B cell (primary cell): ENCODE measurements around the gene ZNF695. TPM values are rescaled to one million over a fixed set of nuclear protein-coding genes. Genes with fewer than 3 reads are reported as not detected.
"Not testable (repeated sequence)": the region's sequence is repeated elsewhere in the genome, so short reads cannot be mapped to it uniquely, and the experiment has no call there.

Experiments
- ATAC-seq: fragments of 200-7000 bp; cut with Tn5 transposase; one replicate; pipeline ENCODE4 v1.10.0; 2021; ENCODE audit warnings: low read depth, mild to moderate bottlenecking, moderate number of reproducible peaks, moderate library complexity
- CTCF ChIA-PET: fragments of 350-600 bp; sonication (Branson Sonifier 250); formaldehyde crosslinking; loops from one replicate; lab custom pipeline; 2021; ENCODE audit warnings: antibody characterized with exemption, inconsistent platforms; lab: Charles Lee
- POLR2A ChIA-PET: fragments of 350-600 bp; sonication (Branson Sonifier 250); formaldehyde crosslinking; loops from one replicate; lab custom pipeline; 2021; ENCODE audit warnings: antibody characterized with exemption; lab: Charles Lee
- DNase-seq: peaks from one replicate; pipeline ENCODE4 v3.0.0; 2013
- H2AFZ ChIP-seq: 2 replicates; pipeline ENCODE4 v1.6.1; 2012; ENCODE audit warnings: mild to moderate bottlenecking, low read depth, low read length; ENCODE audit not compliant: insufficient read depth, poor library complexity, severe bottlenecking
- H3K27ac ChIP-seq, 2 donors: 1 replicate in 1 of 2; 2 replicates in 1 of 2; pipeline ENCODE4 v1.5.1; 2012 to 2013; ENCODE audit warnings: low read length in 2 of 2, mild to moderate bottlenecking in 2 of 2, moderate library complexity in 1 of 2
- H3K27me3 ChIP-seq, 4 experiments: fragments of 200-600 bp in 1 of 4; sonication (generic) in 1 of 4; replicated peaks in 1 of 4; 1 replicate in 2 of 4; 2 replicates in 2 of 4; pipeline versions ENCODE4 v1.6.1 to v1.7.0; 2013 to 2016; ENCODE audit warnings: low read length in 3 of 4, mild to moderate bottlenecking in 2 of 4, mixed read lengths in 1 of 4, moderate library complexity in 1 of 4; ENCODE audit not compliant: insufficient read depth in 4 of 4, control insufficient read depth in 3 of 4; ENCODE audit errors: control extremely low read depth in 1 of 4
- H3K36me3 ChIP-seq, 2 experiments: replicated peaks in 1 of 2; 1 replicate in 1 of 2; 2 replicates in 1 of 2; pipeline versions ENCODE4 v1.6.1 to v1.7.1; 2013; ENCODE audit warnings: low read length in 1 of 2; ENCODE audit not compliant: insufficient read depth in 2 of 2, control insufficient read depth in 1 of 2; ENCODE audit errors: control extremely low read depth in 1 of 2, extremely low read depth in 1 of 2
- H3K4me1 ChIP-seq, 2 donors: fragments of 200-600 bp in 1 of 2; sonication (generic) in 1 of 2; 1 replicate in 1 of 2; 2 replicates in 1 of 2; pipeline versions ENCODE4 v1.5.1 to v1.6.1; 2013 to 2017; ENCODE audit warnings: low read length in 2 of 2; ENCODE audit not compliant: control insufficient read depth in 2 of 2, insufficient read depth in 2 of 2
- H3K4me2 ChIP-seq: replicated peaks from 2 replicates; pipeline ENCODE3; 2012; ENCODE audit warnings: mild to moderate bottlenecking, low read depth, low read length; ENCODE audit not compliant: poor library complexity, severe bottlenecking
- H3K4me3 ChIP-seq, 5 experiments: fragments of 200-600 bp in 1 of 5; sonication (generic) in 1 of 5; 1 replicate in 3 of 5; 2 replicates in 2 of 5; pipeline versions ENCODE4 v1.5.1 to v1.7.0; 2011 to 2016; ENCODE audit warnings: low read length in 4 of 5, mild to moderate bottlenecking in 4 of 5, low read depth in 2 of 5, control low read depth in 1 of 5, moderate library complexity in 1 of 5; ENCODE audit not compliant: insufficient read depth in 1 of 5; ENCODE audit errors: control extremely low read depth in 1 of 5, extremely low read depth in 1 of 5
- H3K79me2 ChIP-seq: fragments of 200-600 bp; sonication (generic); one replicate; pipeline ENCODE4 v1.6.0; 2016; ENCODE audit warnings: low read length; ENCODE audit not compliant: control insufficient read depth, insufficient read depth
- H3K9ac ChIP-seq: fragments of 200-600 bp; sonication (generic); 2 replicates; pipeline ENCODE4 v1.6.1; 2017; ENCODE audit warnings: mild to moderate bottlenecking, low read length, moderate library complexity
- H3K9me3 ChIP-seq, 3 donors: one replicate each; pipeline versions ENCODE4 v1.6.1 to v1.7.1; 2013; ENCODE audit warnings: low read length in 2 of 3; ENCODE audit not compliant: control insufficient read depth in 2 of 3, insufficient read depth in 1 of 3; ENCODE audit errors: control extremely low read depth in 1 of 3
- H4K20me1 ChIP-seq: 2 replicates; pipeline ENCODE4 v1.6.0; 2012; ENCODE audit warnings: mild to moderate bottlenecking, low read length; ENCODE audit not compliant: insufficient read depth, control insufficient read depth, poor library complexity, severe bottlenecking
- H3K27ac Mint-ChIP-seq: one replicate; pipeline ENCODE4 v1.8.0; 2021; ENCODE audit warnings: mixed read lengths
- H3K27me3 Mint-ChIP-seq: one replicate; pipeline ENCODE4 v1.8.0; 2021; ENCODE audit warnings: mixed read lengths
- H3K4me1 Mint-ChIP-seq: one replicate; pipeline ENCODE4 v1.8.0; 2021; ENCODE audit warnings: mixed read lengths
- H3K4me3 Mint-ChIP-seq: one replicate; pipeline ENCODE4 v1.8.0; 2021; ENCODE audit warnings: mixed read lengths
- H3K9me3 Mint-ChIP-seq: one replicate; pipeline ENCODE4 v1.8.0; 2022; ENCODE audit warnings: mixed read lengths; ENCODE audit not compliant: insufficient read depth
- EZH2 ChIP-seq: IDR thresholded peaks from 2 replicates; pipeline ENCODE4 v1.6.1; 2012; ENCODE audit warnings: borderline replicate concordance, low read depth, mild to moderate bottlenecking, moderate library complexity, low read length; ENCODE audit not compliant: insufficient read depth, poor library complexity, severe bottlenecking
- WGBS: methylation state at CpG from one replicate; pipeline ENCODE4 v1.1.5; 2013; ENCODE audit warnings: missing lambda C conversion rate; ENCODE audit not compliant: insufficient coverage; 5-methylcytosine and 5-hydroxymethylcytosine counted together
- intact Hi-C: fragments of 100-400 bp; cut with micrococcal nuclease; formaldehyde crosslinking; loops from one replicate; pipeline ENCODE4 v1.10.0; 2022
- polyA plus RNA-seq: library from polyadenylated mRNA; depleted of rRNA; stranded (reverse); fragments of >200 nt; gene quantifications from 2 replicates; pipeline ENCODE4 v1.2.3, GENCODE V29; 2012
- total RNA-seq, 2 donors: library from RNA; stranded (reverse); fragments of 120-200 nt in 1 of 2; gene quantifications; 1 replicate in 1 of 2; 2 replicates in 1 of 2; pipeline versions ENCODE4 v1.2.3 to v1.2.4, GENCODE V29; 2013 to 2022
- TF ChIP-seq, protein P1 (sequence below): fragments of 200-600 bp; IDR thresholded peaks from one replicate; pipeline ENCODE4 v1.8.0; 2022; ENCODE audit warnings: antibody characterized with exemption, mild to moderate bottlenecking

Gene ZNF695
- total and polyA plus RNA-seq, 2 donors (not counting 1 experiment from before 2014, with no cell fraction given): 0.44 TPM; not detected in 1

DNA sequence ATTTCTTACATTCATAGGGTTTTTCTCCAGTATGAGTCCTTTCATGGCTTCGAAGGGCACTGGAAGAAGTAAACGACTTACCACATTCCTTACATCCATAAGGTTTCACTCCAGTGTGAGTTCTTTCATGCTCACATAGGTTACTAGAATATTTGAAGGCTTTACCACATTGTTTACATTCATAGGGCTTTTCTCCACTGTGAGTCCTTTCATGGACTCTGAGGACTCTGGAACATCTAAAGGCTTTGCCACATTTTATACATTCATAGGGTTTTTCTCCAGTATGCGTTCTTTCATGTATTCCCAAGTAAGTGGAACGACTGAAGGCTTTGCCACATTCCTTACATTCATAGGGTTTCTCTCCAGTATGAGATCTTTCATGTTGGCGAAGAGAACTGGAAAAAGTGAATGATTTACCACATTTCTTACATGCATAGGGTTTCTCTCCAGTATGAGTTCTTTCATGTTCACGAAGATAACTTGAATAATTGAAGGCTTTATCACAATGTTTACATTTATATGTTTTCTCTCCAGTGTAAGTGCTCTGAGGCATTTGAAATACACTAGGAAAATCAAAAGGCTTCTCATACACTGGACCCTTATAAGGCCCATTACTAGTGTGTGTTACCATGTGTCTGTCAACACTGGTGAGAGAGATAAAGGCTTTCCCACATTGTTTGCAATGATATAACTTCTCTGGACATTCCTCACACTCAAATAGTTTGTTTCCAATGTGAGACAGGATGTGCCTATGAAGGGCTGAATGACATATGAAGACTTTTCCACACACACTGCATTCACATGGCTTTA lies 29.9 kb upstream of the ZNF695 start:
- Histone ChIP-seq H3K4me3 (no peak overlapping the region), H3K27me3 (no peaks in the 10 kb centered on the region), H3K27ac (no peak overlapping the region), H3K79me2 (no peaks in the 10 kb centered on the region), H3K9ac (no peak overlapping the region), H2AFZ (no peak overlapping the region), H4K20me1 (no peaks in the 10 kb centered on the region), H3K4me1 (no peaks in the 10 kb centered on the region), H3K9me3 (peaks cover 20 to 86% (median 27%) of the 10 kb centered on the region in 3 donors), H3K4me2 (no peak overlapping the region), H3K36me3 (peaks cover 3 to 29% of the 10 kb centered on the region in 2 experiments)
- Mint-ChIP-seq H3K9me3 (peaks cover 30% of the 10 kb centered on the region), H3K4me3 (no peak overlapping the region), H3K27me3 (no peaks in the 10 kb centered on the region), H3K27ac (no peak overlapping the region), H3K4me1 (no peaks in the 10 kb centered on the region)
- POLR2A ChIA-PET: no interaction called here
- intact Hi-C loops: no loop called here
- WGBS: 100% methylated on average over 1 of the region's 6 CpGs
- TF ChIP-seq, protein P1, sequence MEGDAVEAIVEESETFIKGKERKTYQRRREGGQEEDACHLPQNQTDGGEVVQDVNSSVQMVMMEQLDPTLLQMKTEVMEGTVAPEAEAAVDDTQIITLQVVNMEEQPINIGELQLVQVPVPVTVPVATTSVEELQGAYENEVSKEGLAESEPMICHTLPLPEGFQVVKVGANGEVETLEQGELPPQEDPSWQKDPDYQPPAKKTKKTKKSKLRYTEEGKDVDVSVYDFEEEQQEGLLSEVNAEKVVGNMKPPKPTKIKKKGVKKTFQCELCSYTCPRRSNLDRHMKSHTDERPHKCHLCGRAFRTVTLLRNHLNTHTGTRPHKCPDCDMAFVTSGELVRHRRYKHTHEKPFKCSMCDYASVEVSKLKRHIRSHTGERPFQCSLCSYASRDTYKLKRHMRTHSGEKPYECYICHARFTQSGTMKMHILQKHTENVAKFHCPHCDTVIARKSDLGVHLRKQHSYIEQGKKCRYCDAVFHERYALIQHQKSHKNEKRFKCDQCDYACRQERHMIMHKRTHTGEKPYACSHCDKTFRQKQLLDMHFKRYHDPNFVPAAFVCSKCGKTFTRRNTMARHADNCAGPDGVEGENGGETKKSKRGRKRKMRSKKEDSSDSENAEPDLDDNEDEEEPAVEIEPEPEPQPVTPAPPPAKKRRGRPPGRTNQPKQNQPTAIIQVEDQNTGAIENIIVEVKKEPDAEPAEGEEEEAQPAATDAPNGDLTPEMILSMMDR: no peak
- TF ChIP-seq EZH2: no peak
- no peak for DNase-seq
- CTCF ChIA-PET: no interaction called here
- no peak for ATAC-seq

DNA sequence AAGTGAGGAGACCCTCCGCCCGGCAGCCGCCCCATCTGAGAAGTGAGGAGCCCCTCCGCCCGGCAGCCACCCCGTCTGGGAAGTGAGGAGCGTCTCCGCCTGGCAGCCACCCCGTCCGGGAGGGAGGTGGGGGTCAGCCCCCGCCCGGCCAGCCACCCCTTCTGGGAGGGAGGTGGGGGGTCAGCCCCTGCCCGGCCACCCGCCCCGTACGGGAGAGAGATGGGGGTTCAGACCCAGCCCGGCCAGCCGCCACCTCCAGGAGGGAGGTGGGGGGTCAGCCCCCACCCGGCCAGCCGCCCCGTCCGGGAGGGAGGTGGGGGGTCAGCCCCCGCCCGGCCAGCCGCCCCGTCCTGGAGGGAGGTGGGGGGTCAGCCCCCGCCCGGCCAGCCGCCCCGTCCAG lies 24.4 kb upstream of the ZNF695 start:
- WGBS: 100% methylated on average over 7 of the region's 30 CpGs

DNA sequence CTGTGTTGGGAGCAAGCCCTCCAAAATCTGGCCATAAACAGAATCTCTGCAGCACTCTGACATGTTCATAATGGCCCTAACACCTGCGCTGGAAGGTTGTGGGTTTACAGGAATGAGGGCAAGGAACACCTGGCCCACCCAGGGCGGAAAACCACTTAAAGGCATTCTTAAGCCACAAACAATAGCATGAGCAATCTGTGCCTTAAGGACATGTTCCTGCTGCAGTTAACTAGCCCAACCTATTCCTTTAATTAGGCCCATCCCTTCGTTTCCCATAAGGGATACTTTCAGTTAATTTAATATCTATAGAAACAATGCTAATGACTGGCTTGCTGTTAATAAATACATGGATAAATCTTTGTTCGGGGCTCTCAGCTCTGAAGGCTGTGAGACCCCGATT lies 16.8 kb upstream of the ZNF695 start:
- H3K27ac Mint-ChIP-seq, H3K4me3 ChIP-seq, H3K27me3 Mint-ChIP-seq, POLR2A ChIA-PET, H3K4me1 ChIP-seq, H3K27ac ChIP-seq, intact Hi-C loops, H3K9ac ChIP-seq, H3K36me3 ChIP-seq, H3K4me1 Mint-ChIP-seq, H4K20me1 ChIP-seq, H3K4me3 Mint-ChIP-seq, H3K4me2 ChIP-seq, H3K27me3 ChIP-seq, H3K79me2 ChIP-seq, DNase-seq, ATAC-seq, H2AFZ ChIP-seq: not testable (repeated sequence)
- CTCF ChIA-PET: interaction anchor here (0.6 kb wide), 1 partner anchor 11 kb away, joined by 3 read pairs; no protein-coding TSS in a partner anchor
- H3K9me3 Mint-ChIP-seq: peaks cover 26% of the 10 kb centered on the region
- peaks cover 0 to 43% (median 14%) of the 10 kb centered on the region in 3 donors for H3K9me3 ChIP-seq
- WGBS: no CpG with 5 or more reads among the region's 5 CpGs

More for the DNA sequence above, 24.4 kb upstream of the ZNF695 start:
- H3K4me1 Mint-ChIP-seq, H3K4me3 Mint-ChIP-seq, DNase-seq, H3K27me3 Mint-ChIP-seq, H3K27me3 ChIP-seq, H3K79me2 ChIP-seq, H3K4me3 ChIP-seq, POLR2A ChIA-PET, H3K4me1 ChIP-seq, ATAC-seq, H4K20me1 ChIP-seq, intact Hi-C loops, CTCF ChIA-PET, H3K27ac Mint-ChIP-seq, H3K27ac ChIP-seq, H3K4me2 ChIP-seq, H2AFZ ChIP-seq, H3K9ac ChIP-seq: not testable (repeated sequence)
- H3K9me3 Mint-ChIP-seq: peaks cover 23% of the 10 kb centered on the region
- Histone ChIP-seq H3K9me3 (peaks cover 8 to 55% (median 43%) of the 10 kb centered on the region in 3 donors), H3K36me3 (peaks cover 0 to 12% of the 10 kb centered on the region in 2 experiments)
